SK-N-SH (cell line): ENCODE results near the gene SCO2. TPM values are rescaled to one million over a fixed set of nuclear protein-coding genes. Genes with fewer than 3 reads are reported as not detected.

Experiments used
- CTCF ChIA-PET: fragments of 300-600, 350-600 bp; formaldehyde crosslinking; extraction: SDS; loops from one replicate; lab custom pipeline; 2021; lab: Yijun Ruan, JAX
- POLR2A ChIA-PET: fragments of 350-600 bp; sonication (Branson Sonifier 250); formaldehyde crosslinking; extraction: SDS; loops from one replicate; lab custom pipeline; 2020; ENCODE audit warnings: antibody characterized with exemption, inconsistent platforms; lab: Yijun Ruan, JAX
- DNase-seq: peaks from one replicate; pipeline ENCODE4 v3.0.0; 2012
- H2AFZ ChIP-seq: fragments of 200-600 bp; sonication (generic); 2 replicates; pipeline ENCODE4 v1.8.1; 2016; ENCODE audit warnings: antibody characterized with exemption, mild to moderate bottlenecking, low read depth
- H3F3A ChIP-seq: fragments of 200-600 bp; sonication (generic); replicated peaks from 2 replicates; pipeline ENCODE3; 2016; ENCODE audit warnings: antibody characterized with exemption, mild to moderate bottlenecking; ENCODE audit not compliant: insufficient read depth
- H3K27ac ChIP-seq, 2 experiments: fragments of 200-500 bp in 1 of 2; fragments of 200-600 bp in 1 of 2; sonication (Bioruptor generic) in 1 of 2; sonication (generic), shearing (Covaris generic) in 1 of 2; 2 replicates each; pipeline versions ENCODE4 v1.5.1 to v1.6.1; 2014 to 2016; ENCODE audit warnings: low read depth in 2 of 2, inconsistent platforms in 1 of 2, low read length in 1 of 2, mild to moderate bottlenecking in 1 of 2, mixed read lengths in 1 of 2
- H3K27me3 ChIP-seq: fragments of 200-600 bp; sonication (generic), shearing (Covaris generic); 2 replicates; pipeline ENCODE4 v1.6.1; 2016; ENCODE audit warnings: mixed run types; ENCODE audit not compliant: insufficient read depth
- H3K36me3 ChIP-seq, 2 experiments: fragments of 200-500 bp in 1 of 2; fragments of 200-600 bp in 1 of 2; sonication (Bioruptor generic) in 1 of 2; sonication (generic) in 1 of 2; replicated peaks in 1 of 2; 2 replicates each; pipeline versions ENCODE3 to v1.5.1; 2014 to 2016; ENCODE audit warnings: low read length in 1 of 2, mild to moderate bottlenecking in 1 of 2; ENCODE audit not compliant: insufficient read depth in 2 of 2, control insufficient read depth in 1 of 2
- H3K4me1 ChIP-seq, 2 experiments: fragments of 200-500 bp in 1 of 2; fragments of 200-600 bp in 1 of 2; sonication (Bioruptor generic) in 1 of 2; sonication (generic), shearing (Covaris generic) in 1 of 2; 2 replicates each; pipeline versions ENCODE4 v1.5.1 to v1.6.1; 2014 to 2016; ENCODE audit warnings: low read depth in 1 of 2, low read length in 1 of 2, mixed run types in 1 of 2; ENCODE audit not compliant: insufficient read depth in 2 of 2, control insufficient read depth in 1 of 2
- H3K4me2 ChIP-seq: fragments of 200-600 bp; sonication (generic), shearing (Covaris generic); 2 replicates; pipeline ENCODE4 v1.6.1; 2017; ENCODE audit warnings: mixed run types
- H3K4me3 ChIP-seq, 2 experiments: fragments of 200-500 bp in 1 of 2; fragments of 200-600 bp in 1 of 2; sonication (Bioruptor generic) in 1 of 2; sonication (generic), shearing (Covaris generic) in 1 of 2; 2 replicates each; pipeline versions ENCODE4 v1.5.1 to v1.8.1; 2014 to 2016; ENCODE audit warnings: low read depth in 2 of 2, inconsistent platforms in 1 of 2, low read length in 1 of 2, mild to moderate bottlenecking in 1 of 2, mixed read lengths in 1 of 2, moderate library complexity in 1 of 2
- H3K79me2 ChIP-seq: fragments of 200-600 bp; sonication (generic); 2 replicates; pipeline ENCODE4 v1.8.1; 2017; ENCODE audit warnings: mild to moderate bottlenecking; ENCODE audit not compliant: insufficient read depth
- H3K9ac ChIP-seq: fragments of 200-600 bp; sonication (generic); 2 replicates; pipeline ENCODE4 v1.6.1; 2017; ENCODE audit warnings: mixed run types
- H3K9me2 ChIP-seq: fragments of 200-600 bp; sonication (generic); 2 replicates; pipeline ENCODE4 v1.6.1; 2017; ENCODE audit warnings: mixed run types
- H3K9me3 ChIP-seq: fragments of 200-600 bp; sonication (generic); 2 replicates; pipeline ENCODE4 v1.6.1; 2017; ENCODE audit warnings: mixed run types, mild to moderate bottlenecking, moderate library complexity
- H4K20me1 ChIP-seq: fragments of 200-600 bp; sonication (generic); 2 replicates; pipeline ENCODE4 v1.6.1; 2017; ENCODE audit warnings: mild to moderate bottlenecking, mixed run types; ENCODE audit not compliant: insufficient read depth
- ELF1 ChIP-seq: IDR thresholded peaks from 2 replicates; pipeline ENCODE4 v1.4.0; 2012
- EP300 ChIP-seq, 2 experiments: IDR thresholded peaks; 2 replicates each; pipeline versions ENCODE4 v1.4.0 to v1.6.1; 2012; ENCODE audit warnings: borderline replicate concordance in 1 of 2, low read depth in 1 of 2, low read length in 1 of 2
- FOXJ3 ChIP-seq: sonication (generic); formaldehyde crosslinking; IDR thresholded peaks from 2 replicates; pipeline ENCODE4 v1.5.1; 2020; ENCODE audit warnings: mild to moderate bottlenecking, missing genetic modification reagents
- GABPA ChIP-seq: IDR thresholded peaks from 2 replicates; pipeline ENCODE4 v1.4.0; 2012; ENCODE audit warnings: low read depth, mild to moderate bottlenecking
- GATA2 ChIP-seq: sonication (generic); formaldehyde crosslinking; IDR thresholded peaks from 2 replicates; pipeline ENCODE4 v1.5.0; 2020; ENCODE audit warnings: mild to moderate bottlenecking, missing genetic modification reagents
- MAX ChIP-seq: IDR thresholded peaks from 2 replicates; pipeline ENCODE4 v1.4.0; 2012; ENCODE audit warnings: low read depth
- NFIC ChIP-seq: IDR thresholded peaks from 2 replicates; pipeline ENCODE4 v1.4.0; 2012; ENCODE audit warnings: borderline replicate concordance
- POLR2AphosphoS5 ChIP-seq: IDR thresholded peaks from 2 replicates; pipeline ENCODE4 v1.6.1; 2012; ENCODE audit warnings: low read depth, low read length
- RXRA ChIP-seq: IDR thresholded peaks from 2 replicates; pipeline ENCODE4 v1.4.0; 2012; ENCODE audit warnings: low read depth, mild to moderate bottlenecking, borderline replicate concordance
- TAF1 ChIP-seq: IDR thresholded peaks from 2 replicates; pipeline ENCODE4 v1.6.1; 2012; ENCODE audit warnings: low read depth, mild to moderate bottlenecking, low read length, moderate library complexity, borderline replicate concordance
- USF2 ChIP-seq: fragments of 150-350 bp; IDR thresholded peaks from 2 replicates; pipeline ENCODE4 v1.6.1; 2017; ENCODE audit warnings: antibody characterized with exemption, low read length, low read depth, borderline replicate concordance
- YY1 ChIP-seq: IDR thresholded peaks from 2 replicates; pipeline ENCODE4 v1.4.0; 2012; ENCODE audit warnings: low read depth, mild to moderate bottlenecking
- ZBTB33 ChIP-seq: IDR thresholded peaks from 2 replicates; pipeline ENCODE4 v1.4.0; 2012; ENCODE audit warnings: low read depth, borderline replicate concordance
- WGBS: methylation state at CpG from one replicate; pipeline ENCODE4 v1.1.6; 2017; ENCODE audit warnings: low lambda C conversion rate; 5-methylcytosine and 5-hydroxymethylcytosine counted together
- polyA plus RNA-seq, 3 experiments: library from polyadenylated mRNA; depleted of rRNA; stranded (reverse); fragments of >200 nt; gene quantifications; 2 replicates each; pipeline ENCODE4 v1.2.3, GENCODE V29; 2012
- TF ChIP-seq, protein P1 (sequence below): fragments of 150-350 bp; IDR thresholded peaks from 2 replicates; pipeline ENCODE4 v1.6.1; 2016; ENCODE audit warnings: mild to moderate bottlenecking, low read depth, low read length

The SCO2 gene
- polyA plus RNA-seq, 1 of the 3 experiments (the other 2 are of a cell fraction), result 4.0 TPM

DNA sequence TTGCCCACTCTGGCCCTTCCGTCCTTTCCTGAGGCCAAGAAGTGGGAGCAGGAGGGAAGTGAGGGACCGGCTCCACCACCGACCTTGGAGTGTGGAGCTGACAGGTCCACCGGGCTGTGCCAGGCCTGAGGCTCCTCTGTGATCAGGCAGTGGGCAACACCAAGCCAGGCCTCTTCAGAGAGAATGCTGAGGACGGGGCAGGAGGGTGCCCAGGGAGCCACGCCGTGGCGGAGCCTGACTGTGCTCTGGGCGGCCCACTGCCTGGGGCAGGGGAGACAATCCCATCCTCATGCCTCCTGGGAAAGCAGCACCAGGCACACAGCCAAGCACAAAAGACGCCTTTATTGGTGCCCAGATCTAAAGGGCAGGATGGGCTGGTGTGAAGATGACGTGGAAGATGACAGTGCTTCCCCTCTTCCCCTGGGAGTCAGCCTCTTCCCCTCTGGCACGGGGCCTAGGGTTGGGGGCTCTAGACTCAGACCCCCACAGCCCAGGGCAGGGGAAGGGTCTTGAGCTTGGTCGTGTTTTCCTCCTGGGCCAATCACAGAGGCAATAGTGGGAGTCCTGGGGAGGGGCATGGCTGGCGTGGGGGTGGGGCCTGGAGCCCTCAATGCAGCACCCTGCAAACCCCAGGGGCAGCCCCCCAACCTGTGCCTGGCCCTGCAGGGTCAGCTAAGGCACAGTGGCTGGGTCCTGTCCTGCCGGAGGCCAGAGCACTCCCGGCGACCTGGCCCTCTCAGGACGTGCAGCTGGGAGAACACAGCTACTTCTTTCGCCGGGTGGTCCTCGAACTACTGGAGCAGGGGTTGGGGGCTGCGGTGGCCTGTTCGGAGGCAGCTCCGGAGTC, 22.5 kb downstream of the SCO2 start:
- DNase-seq, result no peak
- peaks cover 0 to 18% of the 10 kb centered on the region in 2 experiments for H3K36me3 ChIP-seq
- 91% methylated on average over 8 of the region's 24 CpGs for WGBS
- no peak overlapping the region for H3K27ac ChIP-seq
- H3K9me2 ChIP-seq, result no peaks in the 10 kb centered on the region
- POLR2A ChIA-PET, result no interaction called here
- H3K79me2 ChIP-seq, result peaks cover 25% of the 10 kb centered on the region
- H3K4me2 ChIP-seq, result no peak overlapping the region
- H2AFZ ChIP-seq, result no peak overlapping the region
- peaks cover 0 to 11% of the 10 kb centered on the region in 2 experiments; a peak in 1 of 4 replicates for H3K4me1 ChIP-seq
- CTCF ChIA-PET, result no interaction called here
- no peaks in the 10 kb centered on the region for H3K27me3 ChIP-seq
- no peaks in the 10 kb centered on the region for H4K20me1 ChIP-seq
- peaks cover 8% of the 10 kb centered on the region for H3F3A ChIP-seq
- H3K9ac ChIP-seq, result no peak overlapping the region
- H3K9me3 ChIP-seq, result no peaks in the 10 kb centered on the region
- no peak overlapping the region for H3K4me3 ChIP-seq
- TF ChIP-seq GABPA (no peak), NFIC (no peak), ELF1 (no peak), TAF1 (no peak), ZBTB33 (no peak), YY1 (no peak), POLR2AphosphoS5 (no peak), FOXJ3 (CRISPR knock-in tag) (no peak), USF2 (no peak), RXRA (no peak), MAX (no peak), EP300 (IDR thresholded peaks at IDR 0.05; ENCODE audit: borderline replicate concordance in 1 of 2, low read depth in 1 of 2, low read length in 1 of 2) (no peak), GATA2 (CRISPR knock-in tag) (no peak)
- TF ChIP-seq, protein P1, sequence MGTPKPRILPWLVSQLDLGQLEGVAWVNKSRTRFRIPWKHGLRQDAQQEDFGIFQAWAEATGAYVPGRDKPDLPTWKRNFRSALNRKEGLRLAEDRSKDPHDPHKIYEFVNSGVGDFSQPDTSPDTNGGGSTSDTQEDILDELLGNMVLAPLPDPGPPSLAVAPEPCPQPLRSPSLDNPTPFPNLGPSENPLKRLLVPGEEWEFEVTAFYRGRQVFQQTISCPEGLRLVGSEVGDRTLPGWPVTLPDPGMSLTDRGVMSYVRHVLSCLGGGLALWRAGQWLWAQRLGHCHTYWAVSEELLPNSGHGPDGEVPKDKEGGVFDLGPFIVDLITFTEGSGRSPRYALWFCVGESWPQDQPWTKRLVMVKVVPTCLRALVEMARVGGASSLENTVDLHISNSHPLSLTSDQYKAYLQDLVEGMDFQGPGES, result no peak
- TF ChIP-seq, all 33 proteins: peak for 0
